HG02938 (cell line): ENCODE data around the gene RNF223.
"Not testable (repeated sequence)": the region's sequence is repeated elsewhere in the genome, so short reads cannot be mapped to it uniquely, and the experiment has no call there.

Experiments
- ATAC-seq: cut with Tn5 transposase; IDR thresholded peaks from one replicate; pipeline ENCODE4 v1.9.1; 2021; ENCODE audit warnings: mild to moderate bottlenecking, moderate library complexity; ENCODE audit not compliant: unreplicated experiment

Gene RNF223

GRCh38 chr1:1061682-1062345 is 12.3 kb downstream of the RNF223 start:
- ATAC-seq = no peak

GRCh38 chr1:1060281-1061000 is 13.7 kb downstream of the RNF223 start:
- no peak for ATAC-seq

DNA sequence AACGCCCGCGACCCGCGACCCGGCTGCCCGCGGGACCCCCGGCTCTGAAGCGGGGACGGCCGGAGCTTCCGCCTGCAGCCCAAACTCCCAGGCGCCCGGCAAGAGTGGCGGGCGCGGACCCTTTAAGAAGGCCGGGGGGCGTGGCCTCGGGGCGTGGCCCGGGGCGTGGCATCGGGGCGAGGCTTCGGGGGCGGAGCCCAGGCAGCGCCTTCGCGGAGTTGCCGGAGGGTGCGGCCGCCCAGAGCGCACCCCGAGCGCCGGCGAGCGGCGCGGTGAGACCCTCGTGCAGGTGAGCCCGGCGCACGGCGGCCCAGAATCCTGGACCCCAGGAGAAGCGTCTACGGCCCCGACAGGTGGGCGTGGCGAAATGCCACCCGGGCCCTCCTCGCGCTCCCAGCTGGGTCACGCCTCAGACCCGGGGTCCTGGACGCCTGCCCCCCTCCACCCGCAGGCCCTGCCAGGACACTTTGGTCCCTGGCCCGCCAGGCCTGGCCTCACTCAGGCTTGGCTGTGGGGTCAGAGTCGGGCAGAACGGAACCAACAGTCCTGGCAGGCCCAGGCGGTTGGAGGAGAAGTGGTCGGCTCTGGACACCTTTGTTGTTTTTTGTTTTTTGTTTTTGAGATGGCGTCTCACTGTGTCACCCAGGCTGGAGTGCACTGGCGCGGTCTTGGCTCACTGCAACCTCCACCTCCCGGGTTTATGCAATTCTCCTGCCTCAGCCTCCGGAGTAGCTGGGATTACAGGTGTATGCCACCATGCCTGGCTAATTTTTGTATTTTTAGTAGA is 14.4 kb downstream of the RNF223 start:
- ATAC-seq = peak; percentile 47

DNA sequence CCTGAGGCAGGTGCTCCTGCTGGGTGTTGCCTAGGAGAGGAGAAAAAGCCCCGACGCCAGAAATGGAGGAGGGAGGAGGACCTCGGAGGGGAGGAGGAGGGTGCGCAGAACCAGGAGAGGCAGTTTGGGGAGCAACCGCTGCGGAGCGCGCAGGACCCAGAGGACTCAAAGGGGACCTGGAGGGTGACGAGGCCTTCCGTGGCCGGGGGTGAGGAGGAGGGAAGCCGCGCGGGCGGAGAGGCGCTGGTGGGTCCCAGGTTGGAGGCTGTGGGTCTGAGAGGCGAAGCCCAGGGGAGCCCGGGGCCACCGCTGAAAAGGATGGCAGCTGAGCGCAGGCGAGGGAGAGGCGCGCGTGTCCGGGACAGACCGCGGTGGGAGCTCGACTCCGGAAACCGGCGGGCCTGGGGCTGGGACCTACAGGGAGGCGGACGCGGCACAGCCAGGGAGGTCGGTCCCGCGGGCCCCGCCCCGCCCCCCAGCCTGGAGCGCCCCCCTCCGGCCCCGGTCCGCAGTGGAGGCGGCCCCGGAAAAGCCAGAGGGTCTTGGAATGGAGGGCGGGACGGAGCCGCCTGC is 15.1 kb downstream of the RNF223 start:
- ATAC-seq = peak; percentile 35

DNA sequence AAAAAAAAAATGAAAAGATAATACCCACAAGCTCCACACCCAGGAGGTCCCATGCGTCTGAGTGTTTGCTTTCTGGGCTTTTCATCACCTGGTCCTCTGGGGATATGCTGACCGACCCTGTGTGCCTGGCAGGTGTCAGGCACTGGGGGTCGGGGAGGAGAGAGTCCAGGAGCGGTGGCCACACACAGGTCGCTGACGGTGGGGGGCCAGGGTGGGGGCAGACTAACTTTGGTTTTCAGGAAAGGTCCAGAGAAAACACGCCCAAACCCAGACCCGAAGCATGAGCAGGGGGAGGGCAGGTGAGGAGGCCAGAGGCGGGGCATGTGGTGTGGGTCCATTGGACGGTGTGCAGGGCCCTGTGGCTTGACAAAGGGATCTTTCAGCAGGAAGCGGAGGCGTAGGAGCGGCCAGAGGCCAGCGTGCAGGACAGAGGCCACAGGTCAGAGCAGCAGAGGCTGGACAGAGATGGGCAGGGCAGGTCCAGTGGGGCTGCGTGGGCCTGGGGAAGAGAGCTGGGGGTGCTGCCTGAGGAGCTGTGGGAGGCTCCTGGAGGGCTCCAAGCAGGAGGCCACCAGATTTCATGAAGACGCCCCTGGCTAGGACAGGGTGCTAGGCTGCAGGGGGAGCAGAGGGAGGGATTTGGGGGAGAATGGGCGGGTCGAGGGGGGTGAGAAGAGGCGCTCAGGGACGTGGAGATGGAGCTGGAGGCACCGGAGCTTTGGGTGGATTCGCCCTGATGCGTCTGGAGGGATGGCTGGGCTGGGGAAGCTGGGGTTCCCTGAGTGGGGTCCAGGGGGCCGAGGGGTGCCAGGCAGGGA is 15.8 kb downstream of the RNF223 start:
- no peak for ATAC-seq

GRCh38 chr1:1057769-1058087 is 16.4 kb downstream of the RNF223 start:
- ATAC-seq = not testable (repeated sequence)

- no peak for ATAC-seq
Measured at GRCh38 chr1:1055841-1056736, 18.0 kb downstream of the RNF223 start.

- no peak for ATAC-seq
Measured at GRCh38 chr1:1054971-1055370, 19.1 kb downstream of the RNF223 start.

GRCh38 chr1:1054099-1054700 is 19.9 kb downstream of the RNF223 start:
- no peak for ATAC-seq

GRCh38 chr1:1053682-1054081 is 20.4 kb downstream of the RNF223 start:
- no peak for ATAC-seq

GRCh38 chr1:1053022-1053421 is 21.1 kb downstream of the RNF223 start:
- no peak for ATAC-seq

- ATAC-seq = no peak
Measured at GRCh38 chr1:1052003-1052840, 21.9 kb downstream of the RNF223 start.

- ATAC-seq = no peak
Measured at GRCh38 chr1:1051127-1051810, 22.8 kb downstream of the RNF223 start.

DNA sequence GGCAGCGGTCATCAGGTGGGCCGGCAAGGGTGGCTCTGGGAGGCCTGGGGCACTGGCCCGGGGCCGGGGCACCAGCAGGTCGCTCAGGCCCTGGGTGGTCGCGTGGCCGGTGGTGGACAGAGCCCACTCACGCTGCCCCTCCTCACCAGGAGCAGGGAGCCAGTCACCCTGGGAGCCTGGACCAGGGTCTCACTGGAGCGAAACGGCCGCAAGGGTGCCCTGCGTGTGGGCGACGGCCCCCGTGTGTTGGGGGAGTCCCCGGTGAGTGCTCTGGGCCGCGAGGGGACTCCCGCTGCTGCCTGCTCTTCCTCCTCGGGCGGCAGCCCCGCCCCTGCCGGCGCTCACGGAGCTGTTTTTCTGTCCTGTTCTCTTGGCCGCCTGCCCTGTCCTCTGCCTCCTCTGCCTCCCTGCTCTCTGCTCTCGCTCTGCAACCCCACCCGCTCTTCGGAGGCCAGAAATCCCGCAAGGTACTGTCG is 23.5 kb downstream of the RNF223 start:
- ATAC-seq = no peak

GRCh38 chr1:1049318-1050165 is 24.6 kb downstream of the RNF223 start:
- ATAC-seq = no peak

- no peak for ATAC-seq
Measured at GRCh38 chr1:1048765-1049164, 25.3 kb downstream of the RNF223 start.

DNA sequence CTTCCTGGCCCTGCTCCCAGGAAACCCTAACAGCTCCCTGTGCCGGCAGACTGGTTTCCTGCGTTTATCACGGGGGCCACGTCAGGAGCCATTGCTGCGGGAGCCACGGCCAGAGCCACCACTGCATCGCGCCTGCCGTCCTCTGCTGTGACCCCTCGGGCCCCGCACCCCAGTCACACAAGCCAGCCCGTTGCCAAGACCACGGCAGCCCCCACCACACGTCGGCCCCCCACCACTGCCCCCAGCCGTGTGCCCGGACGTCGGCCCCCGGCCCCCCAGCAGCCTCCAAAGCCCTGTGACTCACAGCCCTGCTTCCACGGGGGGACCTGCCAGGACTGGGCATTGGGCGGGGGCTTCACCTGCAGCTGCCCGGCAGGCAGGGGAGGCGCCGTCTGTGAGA is 26.1 kb downstream of the RNF223 start:
- ATAC-seq = no peak
